Parathyroid adenoma (tissue), 2 donors: ENCODE data around the gene GALK1.

Source experiments
- H2AFZ ChIP-seq: fragments of 300-600 bp; sonication (generic); one replicate; pipeline ENCODE4 v1.7.0; 2017; ENCODE audit warnings: antibody characterized with exemption, mild to moderate bottlenecking
- H3K27ac ChIP-seq: fragments of 300-600 bp; sonication (generic); one replicate; pipeline ENCODE4 v1.7.0; 2017
- H3K27me3 ChIP-seq: fragments of 300-600 bp; sonication (generic); one replicate; pipeline ENCODE4 v1.7.0; 2017; ENCODE audit warnings: low read length; ENCODE audit not compliant: control insufficient read depth, insufficient read depth
- H3K36me3 ChIP-seq: fragments of 300-600 bp; sonication (generic); one replicate; pipeline ENCODE4 v1.7.0; 2017; ENCODE audit warnings: low read length; ENCODE audit not compliant: control insufficient read depth, insufficient read depth
- H3K4me1 ChIP-seq: fragments of 300-600 bp; sonication (generic); one replicate; pipeline ENCODE4 v1.7.0; 2017; ENCODE audit warnings: control low read depth
- H3K4me2 ChIP-seq: fragments of 300-600 bp; sonication (generic); one replicate; pipeline ENCODE4 v1.7.0; 2017; ENCODE audit warnings: low read length
- H3K4me3 ChIP-seq: fragments of 300-600 bp; sonication (generic); one replicate; pipeline ENCODE4 v1.7.0; 2017; ENCODE audit warnings: low read depth, low read length
- H3K79me2 ChIP-seq: fragments of 300-600 bp; sonication (generic); one replicate; pipeline ENCODE4 v1.7.0; 2017; ENCODE audit warnings: control low read depth
- H3K9ac ChIP-seq: fragments of 300-600 bp; sonication (generic); one replicate; pipeline ENCODE4 v1.7.0; 2017; ENCODE audit warnings: mild to moderate bottlenecking
- H3K9me3 ChIP-seq: fragments of 300-600 bp; sonication (generic); one replicate; pipeline ENCODE4 v1.7.0; 2017; ENCODE audit warnings: low read length; ENCODE audit not compliant: control insufficient read depth
- CTCF ChIP-seq: fragments of 300-600 bp; sonication (generic); IDR thresholded peaks from one replicate; pipeline ENCODE4 v1.7.0; 2017; ENCODE audit warnings: antibody characterized with exemption, mild to moderate bottlenecking
- donor health status: primary hyperparathyroidism.

The GALK1 gene

GRCh38 chr17:75795820-75796607 is 31.0 kb upstream of the GALK1 start:
- TF ChIP-seq CTCF: no peak
- Histone ChIP-seq H3K9ac (no peak overlapping the region), H2AFZ (no peak overlapping the region), H3K27ac (no peak overlapping the region), H3K4me1 (no peaks in the 10 kb centered on the region), H3K9me3 (no peaks in the 10 kb centered on the region), H3K4me2 (no peak overlapping the region), H3K4me3 (no peak overlapping the region), H3K36me3 (no peaks in the 10 kb centered on the region), H3K27me3 (no peaks in the 10 kb centered on the region), H3K79me2 (peaks cover 81% of the 10 kb centered on the region)

GRCh38 chr17:75793460-75793859 is 28.5 kb upstream of the GALK1 start:
- no peak overlapping the region for H2AFZ ChIP-seq
- H3K4me3 ChIP-seq: no peak overlapping the region
- peaks cover 86% of the 10 kb centered on the region for H3K79me2 ChIP-seq
- H3K9ac ChIP-seq: no peak overlapping the region
- H3K27me3 ChIP-seq: no peaks in the 10 kb centered on the region
- H3K4me1 ChIP-seq: no peaks in the 10 kb centered on the region
- no peak overlapping the region for H3K27ac ChIP-seq
- no peaks in the 10 kb centered on the region for H3K36me3 ChIP-seq
- H3K4me2 ChIP-seq: no peak overlapping the region
- no peaks in the 10 kb centered on the region for H3K9me3 ChIP-seq
- TF ChIP-seq CTCF: no peak

- Histone ChIP-seq H3K9ac (no peak overlapping the region), H3K27ac (no peak overlapping the region), H2AFZ (no peak overlapping the region), H3K9me3 (no peaks in the 10 kb centered on the region), H3K4me1 (peaks cover 8% of the 10 kb centered on the region), H3K4me3 (no peak overlapping the region), H3K4me2 (no peak overlapping the region), H3K79me2 (peaks cover 81% of the 10 kb centered on the region), H3K36me3 (no peaks in the 10 kb centered on the region), H3K27me3 (no peaks in the 10 kb centered on the region)
- TF ChIP-seq CTCF: no peak
These were observed 26.3 kb upstream of the GALK1 start for GRCh38 chr17:75791254-75791653.

GRCh38 chr17:75785016-75785890 is 20.3 kb upstream of the GALK1 start:
- peaks cover 28% of the 10 kb centered on the region for H3K79me2 ChIP-seq

More at GRCh38 chr17:75785016-75785890, 20.3 kb upstream of the GALK1 start:
- Histone ChIP-seq H3K9ac (peak overlapping the region; percentile 64), H3K4me3 (peak overlapping the region; percentile 82), H2AFZ (peak overlapping the region; percentile 83), H3K4me2 (peak overlapping the region; percentile 87), H3K4me1 (peaks cover 24% of the 10 kb centered on the region), H3K27me3 (no peaks in the 10 kb centered on the region), H3K27ac (peak overlapping the region; percentile 98), H3K36me3 (no peaks in the 10 kb centered on the region), H3K9me3 (no peaks in the 10 kb centered on the region)
- TF ChIP-seq CTCF: no peak
